Measurements from ENCODE around the gene SIGLEC11. TPM values are rescaled to one million over a fixed set of nuclear protein-coding genes. Genes with fewer than 3 reads are reported as not detected.

The SIGLEC11 gene
- total and polyA plus RNA-seq, 4 donors = 0.49 to 8.9 (median 3.3) TPM

DNA sequence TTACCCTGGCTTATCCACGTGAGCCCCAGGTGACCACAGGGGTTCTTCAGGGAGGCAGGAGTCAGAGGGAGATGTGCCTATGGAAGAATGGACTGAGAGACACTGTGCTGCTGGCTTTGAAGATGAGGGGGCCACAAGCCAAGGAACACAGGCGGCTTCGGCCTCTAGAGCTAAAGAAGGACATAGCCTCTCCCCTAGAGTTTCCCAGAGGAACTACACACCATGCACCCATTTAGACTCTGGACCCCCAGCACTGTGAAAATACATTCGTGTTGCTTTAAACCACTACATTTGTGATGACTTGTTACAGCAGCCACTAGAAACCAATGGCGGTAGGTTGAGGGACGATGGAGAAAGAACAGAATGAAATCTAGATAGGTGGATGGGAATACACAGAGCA lies 45.7 kb downstream of the SIGLEC11 start:
- Histone ChIP-seq H3K36me3 (ENCODE audit: control insufficient read depth in 4 of 4, insufficient read depth in 3 of 4, low read depth in 1 of 4, low read length in 3 of 4) (peaks cover 0 to 5% (median 3%) of the 10 kb centered on the region in 4 donors), H3K27ac (ENCODE audit: low read depth in 1 of 2, low read length in 2 of 2) (no peak overlapping the region), H3K27me3 (ENCODE audit: control insufficient read depth in 4 of 4, insufficient read depth in 4 of 4, low read length in 3 of 4) (no peaks in the 10 kb centered on the region), H3K4me3 (ENCODE audit: low read depth in 1 of 3, low read length in 3 of 3) (no peak overlapping the region), H3K4me1 (ENCODE audit: control insufficient read depth in 4 of 4, insufficient read depth in 4 of 4, low read length in 3 of 4) (peaks cover 2 to 34% (median 14%) of the 10 kb centered on the region in 4 donors), H3K9ac (ENCODE audit: low read depth in 1 of 2, low read length in 2 of 2) (no peak overlapping the region), H3K9me3 (ENCODE audit: control insufficient read depth in 4 of 4, low read length in 3 of 4) (no peaks in the 10 kb centered on the region)
- 98% methylated on average over 6 of the region's 6 CpGs for WGBS
- no peak for DNase-seq (ENCODE audit: low spot score)
- TF ChIP-seq, protein P1, sequence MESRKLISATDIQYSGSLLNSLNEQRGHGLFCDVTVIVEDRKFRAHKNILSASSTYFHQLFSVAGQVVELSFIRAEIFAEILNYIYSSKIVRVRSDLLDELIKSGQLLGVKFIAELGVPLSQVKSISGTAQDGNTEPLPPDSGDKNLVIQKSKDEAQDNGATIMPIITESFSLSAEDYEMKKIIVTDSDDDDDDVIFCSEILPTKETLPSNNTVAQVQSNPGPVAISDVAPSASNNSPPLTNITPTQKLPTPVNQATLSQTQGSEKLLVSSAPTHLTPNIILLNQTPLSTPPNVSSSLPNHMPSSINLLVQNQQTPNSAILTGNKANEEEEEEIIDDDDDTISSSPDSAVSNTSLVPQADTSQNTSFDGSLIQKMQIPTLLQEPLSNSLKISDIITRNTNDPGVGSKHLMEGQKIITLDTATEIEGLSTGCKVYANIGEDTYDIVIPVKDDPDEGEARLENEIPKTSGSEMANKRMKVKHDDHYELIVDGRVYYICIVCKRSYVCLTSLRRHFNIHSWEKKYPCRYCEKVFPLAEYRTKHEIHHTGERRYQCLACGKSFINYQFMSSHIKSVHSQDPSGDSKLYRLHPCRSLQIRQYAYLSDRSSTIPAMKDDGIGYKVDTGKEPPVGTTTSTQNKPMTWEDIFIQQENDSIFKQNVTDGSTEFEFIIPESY (IDR thresholded peaks at IDR 0.05) = no peak
- TF ChIP-seq TAF1 (conservative IDR thresholded peaks at IDR 0.05) (no peak), HNF4A (conservative IDR thresholded peaks at IDR 0.05) (peak in 1 of 2 donors; percentile 37)

- Histone ChIP-seq H3K9me3 (ENCODE audit: control insufficient read depth in 4 of 4, low read length in 3 of 4) (no peaks in the 10 kb centered on the region), H3K27ac (ENCODE audit: low read depth in 1 of 2, low read length in 2 of 2) (no peak overlapping the region), H3K9ac (ENCODE audit: low read depth in 1 of 2, low read length in 2 of 2) (no peak overlapping the region), H3K4me3 (ENCODE audit: low read depth in 1 of 3, low read length in 3 of 3) (no peak overlapping the region), H3K36me3 (ENCODE audit: control insufficient read depth in 4 of 4, insufficient read depth in 3 of 4, low read depth in 1 of 4, low read length in 3 of 4) (peaks cover 2 to 18% (median 9%) of the 10 kb centered on the region in 4 donors), H3K4me1 (ENCODE audit: control insufficient read depth in 4 of 4, insufficient read depth in 4 of 4, low read length in 3 of 4) (peaks cover 0 to 29% (median 13%) of the 10 kb centered on the region in 4 donors), H3K27me3 (ENCODE audit: control insufficient read depth in 4 of 4, insufficient read depth in 4 of 4, low read length in 3 of 4) (no peaks in the 10 kb centered on the region)
- WGBS = 96% methylated on average over 10 of the region's 10 CpGs
- no peak for DNase-seq (ENCODE audit: low spot score)
- no peak for TF ChIP-seq YY1 (IDR thresholded peaks at IDR 0.05)
- TF ChIP-seq MAX (IDR thresholded peaks at IDR 0.05) = no peak
- no peak for TF ChIP-seq HNF4G (IDR thresholded peaks at IDR 0.05)
- no peak for TF ChIP-seq SP1 (IDR thresholded peaks at IDR 0.05)
- no peak for TF ChIP-seq RAD21 (IDR thresholded peaks at IDR 0.05)
- TF ChIP-seq NR2F2 (IDR thresholded peaks at IDR 0.05) = no peak
- TF ChIP-seq, protein P1 (IDR thresholded peaks at IDR 0.05) = no peak
- TF ChIP-seq, protein P2, sequence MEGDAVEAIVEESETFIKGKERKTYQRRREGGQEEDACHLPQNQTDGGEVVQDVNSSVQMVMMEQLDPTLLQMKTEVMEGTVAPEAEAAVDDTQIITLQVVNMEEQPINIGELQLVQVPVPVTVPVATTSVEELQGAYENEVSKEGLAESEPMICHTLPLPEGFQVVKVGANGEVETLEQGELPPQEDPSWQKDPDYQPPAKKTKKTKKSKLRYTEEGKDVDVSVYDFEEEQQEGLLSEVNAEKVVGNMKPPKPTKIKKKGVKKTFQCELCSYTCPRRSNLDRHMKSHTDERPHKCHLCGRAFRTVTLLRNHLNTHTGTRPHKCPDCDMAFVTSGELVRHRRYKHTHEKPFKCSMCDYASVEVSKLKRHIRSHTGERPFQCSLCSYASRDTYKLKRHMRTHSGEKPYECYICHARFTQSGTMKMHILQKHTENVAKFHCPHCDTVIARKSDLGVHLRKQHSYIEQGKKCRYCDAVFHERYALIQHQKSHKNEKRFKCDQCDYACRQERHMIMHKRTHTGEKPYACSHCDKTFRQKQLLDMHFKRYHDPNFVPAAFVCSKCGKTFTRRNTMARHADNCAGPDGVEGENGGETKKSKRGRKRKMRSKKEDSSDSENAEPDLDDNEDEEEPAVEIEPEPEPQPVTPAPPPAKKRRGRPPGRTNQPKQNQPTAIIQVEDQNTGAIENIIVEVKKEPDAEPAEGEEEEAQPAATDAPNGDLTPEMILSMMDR (IDR thresholded peaks at IDR 0.05; ENCODE audit: low read depth, low read length, missing input control) = no peak
- no peak for TF ChIP-seq TAF1 (conservative IDR thresholded peaks at IDR 0.05)
- no peak for TF ChIP-seq FOXA1 (IDR thresholded peaks at IDR 0.05)
- TF ChIP-seq GABPA (IDR thresholded peaks at IDR 0.05 in 1 of 2, conservative IDR thresholded peaks at IDR 0.05 in 1 of 2) = no peak
- TF ChIP-seq RXRA (IDR thresholded peaks at IDR 0.05) = no peak
- no peak for TF ChIP-seq EGR1 (IDR thresholded peaks at IDR 0.05; ENCODE audit: low read depth in 2 of 2)
- TF ChIP-seq ATF3 (IDR thresholded peaks at IDR 0.05) = no peak
- TF ChIP-seq, protein P3, sequence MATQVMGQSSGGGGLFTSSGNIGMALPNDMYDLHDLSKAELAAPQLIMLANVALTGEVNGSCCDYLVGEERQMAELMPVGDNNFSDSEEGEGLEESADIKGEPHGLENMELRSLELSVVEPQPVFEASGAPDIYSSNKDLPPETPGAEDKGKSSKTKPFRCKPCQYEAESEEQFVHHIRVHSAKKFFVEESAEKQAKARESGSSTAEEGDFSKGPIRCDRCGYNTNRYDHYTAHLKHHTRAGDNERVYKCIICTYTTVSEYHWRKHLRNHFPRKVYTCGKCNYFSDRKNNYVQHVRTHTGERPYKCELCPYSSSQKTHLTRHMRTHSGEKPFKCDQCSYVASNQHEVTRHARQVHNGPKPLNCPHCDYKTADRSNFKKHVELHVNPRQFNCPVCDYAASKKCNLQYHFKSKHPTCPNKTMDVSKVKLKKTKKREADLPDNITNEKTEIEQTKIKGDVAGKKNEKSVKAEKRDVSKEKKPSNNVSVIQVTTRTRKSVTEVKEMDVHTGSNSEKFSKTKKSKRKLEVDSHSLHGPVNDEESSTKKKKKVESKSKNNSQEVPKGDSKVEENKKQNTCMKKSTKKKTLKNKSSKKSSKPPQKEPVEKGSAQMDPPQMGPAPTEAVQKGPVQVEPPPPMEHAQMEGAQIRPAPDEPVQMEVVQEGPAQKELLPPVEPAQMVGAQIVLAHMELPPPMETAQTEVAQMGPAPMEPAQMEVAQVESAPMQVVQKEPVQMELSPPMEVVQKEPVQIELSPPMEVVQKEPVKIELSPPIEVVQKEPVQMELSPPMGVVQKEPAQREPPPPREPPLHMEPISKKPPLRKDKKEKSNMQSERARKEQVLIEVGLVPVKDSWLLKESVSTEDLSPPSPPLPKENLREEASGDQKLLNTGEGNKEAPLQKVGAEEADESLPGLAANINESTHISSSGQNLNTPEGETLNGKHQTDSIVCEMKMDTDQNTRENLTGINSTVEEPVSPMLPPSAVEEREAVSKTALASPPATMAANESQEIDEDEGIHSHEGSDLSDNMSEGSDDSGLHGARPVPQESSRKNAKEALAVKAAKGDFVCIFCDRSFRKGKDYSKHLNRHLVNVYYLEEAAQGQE (IDR thresholded peaks at IDR 0.05) = no peak
- TF ChIP-seq FOXA2 (IDR thresholded peaks at IDR 0.05) = no peak
- TF ChIP-seq HNF4A (conservative IDR thresholded peaks at IDR 0.05) = no peak
- no peak for TF ChIP-seq JUND (IDR thresholded peaks at IDR 0.05)
Measured at GRCh38 chr19:49913720-49914119, 47.3 kb downstream of the SIGLEC11 start.

Data from liver (tissue), 9 donors.